H9 (cell line): ENCODE measurements around the gene GHRHR. TPM values are rescaled to one million over a fixed set of nuclear protein-coding genes. Genes with fewer than 3 reads are reported as not detected.

Source experiments
- DNase-seq: peaks from one replicate; pipeline ENCODE4 v3.0.0-alpha.2; 2017
- H2AFZ ChIP-seq: one replicate; pipeline ENCODE4 v1.6.1; 2013; ENCODE audit warnings: mild to moderate bottlenecking, low read length, control low read depth, moderate library complexity
- H2AK5ac ChIP-seq: 2 replicates; pipeline ENCODE4 v1.6.1; 2013; ENCODE audit warnings: low read length, control low read depth, mixed read lengths; ENCODE audit not compliant: insufficient read length
- H2BK120ac ChIP-seq: one replicate; pipeline ENCODE4 v1.6.1; 2013; ENCODE audit warnings: low read depth, mild to moderate bottlenecking, low read length, control low read depth, inconsistent platforms; ENCODE audit not compliant: poor library complexity, severe bottlenecking
- H2BK12ac ChIP-seq: 2 replicates; pipeline ENCODE4 v1.6.1; 2013; ENCODE audit warnings: low read length, control low read depth, mixed read lengths, low read depth; ENCODE audit not compliant: insufficient read length
- H2BK15ac ChIP-seq: 2 replicates; pipeline ENCODE4 v1.6.1; 2013; ENCODE audit warnings: low read depth, low read length, control low read depth
- H2BK20ac ChIP-seq: one replicate; pipeline ENCODE4 v1.6.1; 2013; ENCODE audit warnings: low read depth, mild to moderate bottlenecking, low read length, control low read depth, inconsistent platforms; ENCODE audit not compliant: poor library complexity, severe bottlenecking
- H2BK5ac ChIP-seq: 2 replicates; pipeline ENCODE4 v1.6.1; 2013; ENCODE audit warnings: low read length, control low read depth, mixed read lengths; ENCODE audit not compliant: insufficient read length
- H3K14ac ChIP-seq: 2 replicates; pipeline ENCODE4 v1.6.1; 2013; ENCODE audit warnings: low read length, control low read depth; ENCODE audit not compliant: insufficient read depth
- H3K18ac ChIP-seq: 2 replicates; pipeline ENCODE4 v1.6.1; 2013; ENCODE audit warnings: low read depth, mild to moderate bottlenecking, mixed read lengths, low read length, control low read depth; ENCODE audit not compliant: insufficient read length
- H3K23ac ChIP-seq: 2 replicates; pipeline ENCODE4 v1.6.1; 2013; ENCODE audit warnings: low read length, control low read depth, mixed read lengths, low read depth; ENCODE audit not compliant: insufficient read length
- H3K23me2 ChIP-seq: 2 replicates; pipeline ENCODE4 v1.6.1; 2013; ENCODE audit warnings: low read depth, mild to moderate bottlenecking, mixed read lengths, low read length, control low read depth; ENCODE audit not compliant: insufficient read length, poor library complexity, severe bottlenecking
- H3K27ac ChIP-seq: 2 replicates; pipeline ENCODE4 v1.5.1; 2013; ENCODE audit warnings: low read length, control low read depth, mixed read lengths, low read depth; ENCODE audit not compliant: insufficient read length
- H3K27me3 ChIP-seq: 2 replicates; pipeline ENCODE4 v1.6.1; 2013; ENCODE audit warnings: low read length, control low read depth, inconsistent platforms; ENCODE audit not compliant: insufficient read depth
- H3K4ac ChIP-seq: 2 replicates; pipeline ENCODE4 v1.6.1; 2013; ENCODE audit warnings: low read depth, mild to moderate bottlenecking, control low read depth, inconsistent platforms, low read length, moderate library complexity
- H3K4me1 ChIP-seq: 2 replicates; pipeline ENCODE4 v1.6.1; 2013; ENCODE audit warnings: low read length, control low read depth, inconsistent platforms; ENCODE audit not compliant: insufficient read depth
- H3K4me2 ChIP-seq: 2 replicates; pipeline ENCODE4 v1.6.1; 2013; ENCODE audit warnings: low read length, control low read depth, mixed read lengths; ENCODE audit not compliant: insufficient read length, insufficient read depth
- H3K56ac ChIP-seq: 2 replicates; pipeline ENCODE4 v1.6.1; 2013; ENCODE audit warnings: low read depth, mild to moderate bottlenecking, mixed read lengths, low read length, control low read depth; ENCODE audit not compliant: insufficient read length
- H3K79me1 ChIP-seq: 2 replicates; pipeline ENCODE4 v1.6.1; 2013; ENCODE audit warnings: low read depth, mild to moderate bottlenecking, moderate library complexity, low read length, control low read depth, inconsistent platforms; ENCODE audit not compliant: insufficient read depth, poor library complexity, severe bottlenecking
- H3K79me2 ChIP-seq: 2 replicates; pipeline ENCODE4 v1.6.1; 2013; ENCODE audit warnings: low read length, control low read depth, inconsistent platforms; ENCODE audit not compliant: insufficient read depth
- H3K9ac ChIP-seq: 2 replicates; pipeline ENCODE4 v1.6.1; 2013; ENCODE audit warnings: low read length, control low read depth, mixed read lengths; ENCODE audit not compliant: insufficient read length; ENCODE audit errors: extremely low read depth
- H3K9me3 ChIP-seq: one replicate; pipeline ENCODE4 v1.6.1; 2013; ENCODE audit warnings: low read depth, low read length, inconsistent platforms; ENCODE audit not compliant: control insufficient read depth
- H3T11ph ChIP-seq: one replicate; pipeline ENCODE4 v1.6.1; 2013; ENCODE audit warnings: mild to moderate bottlenecking, low read length, control low read depth, inconsistent platforms
- H4K20me1 ChIP-seq: one replicate; pipeline ENCODE4 v1.6.1; 2013; ENCODE audit not compliant: control insufficient read depth, insufficient read length, insufficient read depth
- H4K5ac ChIP-seq: 2 replicates; pipeline ENCODE4 v1.6.1; 2013; ENCODE audit warnings: low read depth, mild to moderate bottlenecking, mixed read lengths, low read length, control low read depth; ENCODE audit not compliant: insufficient read length
- H4K8ac ChIP-seq: replicated peaks from 2 replicates; pipeline ENCODE4 v1.6.1; 2013; ENCODE audit warnings: low read length, control low read depth, mixed read lengths, low read depth; ENCODE audit not compliant: insufficient read length
- H4K91ac ChIP-seq: 2 replicates; pipeline ENCODE4 v1.6.1; 2013; ENCODE audit warnings: low read depth, mild to moderate bottlenecking, moderate library complexity, mixed read lengths, low read length, control low read depth; ENCODE audit not compliant: insufficient read length
- H3K27ac Mint-ChIP-seq, 3 experiments: 2 replicates in 2 of 3; 3 replicates in 1 of 3; pipeline ENCODE4 v1.8.0; 2020 to 2021; ENCODE audit warnings: mixed read lengths in 3 of 3, mild to moderate bottlenecking in 1 of 3, moderate library complexity in 1 of 3
- H3K27me3 Mint-ChIP-seq: 2 replicates; pipeline ENCODE4 v1.8.0; 2021; ENCODE audit warnings: low read depth, mild to moderate bottlenecking, moderate library complexity, mixed read lengths
- H3K36me3 Mint-ChIP-seq, 3 experiments: 2 replicates in 2 of 3; 3 replicates in 1 of 3; pipeline ENCODE4 v1.8.0; 2020 to 2021; ENCODE audit warnings: low read depth in 3 of 3, mixed read lengths in 3 of 3; ENCODE audit not compliant: insufficient read depth in 1 of 3
- H3K4me1 Mint-ChIP-seq, 2 experiments: 2 replicates each; pipeline ENCODE4 v1.8.0; 2020; ENCODE audit warnings: mixed read lengths in 2 of 2
- H3K4me3 Mint-ChIP-seq, 2 experiments: 2 replicates in 1 of 2; 3 replicates in 1 of 2; pipeline ENCODE4 v1.8.0; 2020 to 2021; ENCODE audit warnings: mild to moderate bottlenecking in 2 of 2, mixed read lengths in 2 of 2, moderate library complexity in 1 of 2
- H3K9me3 Mint-ChIP-seq, 2 experiments: 2 replicates in 1 of 2; 3 replicates in 1 of 2; pipeline ENCODE4 v1.8.0; 2020; ENCODE audit warnings: mild to moderate bottlenecking in 2 of 2, mixed read lengths in 2 of 2, moderate library complexity in 1 of 2
- CTCF ChIP-seq: fragments of 200-600 bp; sonication (generic); conservative IDR thresholded peaks from 3 replicates; pipeline ENCODE4 v1.8.0; 2021; ENCODE audit warnings: antibody characterized with exemption, mild to moderate bottlenecking
- WGBS: extraction: QIAGEN DNeasy Blood & Tissue Kit; methylation state at CpG from one replicate; pipeline ENCODE4 v1.1.7; 2013; ENCODE audit warnings: missing lambda C conversion rate, low lambda C conversion rate, mixed read lengths; ENCODE audit not compliant: insufficient read length; ENCODE audit errors: extremely low coverage; 5-methylcytosine and 5-hydroxymethylcytosine counted together
- total RNA-seq: library from RNA; stranded (reverse); gene quantifications from 2 replicates; pipeline ENCODE4 v1.2.1, GENCODE V29; 2021

The GHRHR gene
- total RNA-seq, 1 experiment from 2014 or later = 7.4 TPM

GRCh38 chr7:30917216-30917893, 46.4 kb upstream of the GHRHR start:
- Histone ChIP-seq H2BK20ac (no peak overlapping the region), H3K27me3 (no peaks in the 10 kb centered on the region), H4K5ac (no peak overlapping the region), H3K79me1 (no peaks in the 10 kb centered on the region), H2BK120ac (no peak overlapping the region), H3T11ph (no peak overlapping the region), H3K4me1 (no peaks in the 10 kb centered on the region), H3K14ac (no peak overlapping the region), H2AK5ac (no peak overlapping the region), H4K91ac (no peak overlapping the region), H4K8ac (no peak overlapping the region), H3K56ac (no peak overlapping the region), H3K9ac (no peak overlapping the region), H2BK12ac (no peak overlapping the region), H2AFZ (no peak overlapping the region), H3K79me2 (no peaks in the 10 kb centered on the region), H3K9me3 (no peaks in the 10 kb centered on the region), H3K4ac (no peak overlapping the region), H2BK15ac (no peak overlapping the region), H2BK5ac (no peak overlapping the region), H4K20me1 (no peaks in the 10 kb centered on the region), H3K23me2 (no peaks in the 10 kb centered on the region), H3K27ac (no peak overlapping the region), H3K18ac (no peak overlapping the region), H3K23ac (no peak overlapping the region), H3K4me2 (no peak overlapping the region)
- no peaks in the 10 kb centered on the region for H3K9me3 Mint-ChIP-seq
- H3K4me3 Mint-ChIP-seq = no peak overlapping the region; a peak in 1 of 5 replicates
- H3K4me1 Mint-ChIP-seq = peaks cover 11 to 39% of the 10 kb centered on the region in 2 experiments
- no peak overlapping the region for H3K27ac Mint-ChIP-seq
- H3K27me3 Mint-ChIP-seq = peaks cover 6% of the 10 kb centered on the region
- TF ChIP-seq CTCF = no peak
- WGBS = no CpG with 5 or more reads among the region's 4 CpGs
- no peak for DNase-seq
- H3K36me3 Mint-ChIP-seq = no peaks in the 10 kb centered on the region
